A549 (cell line): ENCODE data around the gene ITPKB. TPM values are rescaled to one million over a fixed set of nuclear protein-coding genes. Genes with fewer than 3 reads are reported as not detected.

ENCODE experiments used
- ATAC-seq, 2 experiments: fragments of 200-7000 bp in 1 of 2; fragments of >200 bp in 1 of 2; cut with Nextera tagmentation in 1 of 2; cut with Tn5 transposase in 1 of 2; 3 replicates each; pipeline versions ENCODE4 v1.8.0 to v1.9.1; 2018 to 2020; ENCODE audit warnings: mild to moderate bottlenecking in 1 of 2, moderate library complexity in 1 of 2
- CTCF ChIA-PET: fragments of 300-600 bp; sonication (Branson Sonifier 250); formaldehyde crosslinking; extraction: SDS; loops from one replicate; lab custom pipeline; 2021; ENCODE audit warnings: antibody characterized with exemption, inconsistent platforms; lab: Yijun Ruan, JAX
- POLR2A ChIA-PET: fragments of 350-600 bp; formaldehyde crosslinking; extraction: SDS; loops from one replicate; lab custom pipeline; 2021; ENCODE audit warnings: antibody characterized with exemption, inconsistent platforms; lab: Yijun Ruan, JAX
- DNase-seq, 2 experiments: peaks; one replicate each; pipeline versions ENCODE4 v3.0.0 to v3.0.0-alpha.2; 2011 to 2016; ENCODE audit warnings: low read depth in 1 of 2, low spot score in 1 of 2
- FAIRE-seq: peaks from 2 replicates; lab custom pipeline; 2011; peaks lifted over from hg19 to GRCh38; lab: Jason Lieb, UNC
- H3K27ac ChIP-seq, 2 experiments: fragments of >200 bp; sonication (Bioruptor Twin); formaldehyde crosslinking; 3 replicates each; pipeline ENCODE4 v1.5.1; 2016 to 2017
- H3K4me1 ChIP-seq: fragments of >200 bp; sonication (Bioruptor Twin); formaldehyde crosslinking; 3 replicates; pipeline ENCODE4 v1.6.1; 2016
- H3K4me2 ChIP-seq: fragments of >200 bp; sonication (Bioruptor Twin); formaldehyde crosslinking; 3 replicates; pipeline ENCODE4 v1.6.1; 2016
- H3K4me3 ChIP-seq: fragments of >200 bp; sonication (Bioruptor Twin); formaldehyde crosslinking; 3 replicates; pipeline ENCODE4 v1.5.1; 2016
- H3K9me3 ChIP-seq: fragments of >200 bp; sonication (Bioruptor Twin); formaldehyde crosslinking; 3 replicates; pipeline ENCODE4 v1.6.1; 2016
- BHLHE40 ChIP-seq: IDR thresholded peaks from 2 replicates; pipeline ENCODE4 v1.6.1; 2012; ENCODE audit warnings: low read depth, low read length, inconsistent platforms
- CBX8 ChIP-seq: fragments of 200-600 bp; sonication (generic); IDR thresholded peaks from 2 replicates; pipeline ENCODE4 v1.6.1; 2016
- CHD2 ChIP-seq: fragments of 150-350 bp; IDR thresholded peaks from 2 replicates; pipeline ENCODE4 v1.6.1; 2014; ENCODE audit warnings: low read length; ENCODE audit not compliant: partially characterized antibody
- CHD4 ChIP-seq: fragments of 200-600 bp; sonication (generic); IDR thresholded peaks from 2 replicates; pipeline ENCODE4 v1.6.1; 2016; ENCODE audit warnings: antibody characterized with exemption, mild to moderate bottlenecking, borderline replicate concordance
- EHMT2 ChIP-seq: fragments of 200-600 bp; sonication (generic); IDR thresholded peaks from 2 replicates; pipeline ENCODE4 v1.6.1; 2016; ENCODE audit warnings: antibody characterized with exemption, low read depth, mild to moderate bottlenecking, moderate library complexity
- FOSB ChIP-seq: fragments of 250-450 bp; sonication (Bioruptor Pico); IDR thresholded peaks from 2 replicates; pipeline ENCODE4 v1.5.0; 2020; ENCODE audit warnings: mild to moderate bottlenecking, moderate library complexity
- FOSL2 ChIP-seq, 2 experiments: fragments of 450-650 bp in 1 of 2; fragments of >200 bp in 1 of 2; sonication (Bioruptor Twin) in 1 of 2; formaldehyde crosslinking; IDR thresholded peaks; 2 replicates each; pipeline versions ENCODE4 v1.5.0 to v1.6.1; 2016 to 2020; ENCODE audit warnings: mild to moderate bottlenecking in 1 of 2, moderate library complexity in 1 of 2
- HDAC2 ChIP-seq: fragments of 200-600 bp; sonication (generic); IDR thresholded peaks from 2 replicates; pipeline ENCODE4 v1.6.1; 2016
- HEYL ChIP-seq: fragments of 250-450 bp; sonication (Bioruptor Pico); IDR thresholded peaks from 2 replicates; pipeline ENCODE4 v1.8.0; 2021; ENCODE audit warnings: mild to moderate bottlenecking, moderate library complexity
- HOXA7 ChIP-seq: fragments of 250-450 bp; sonication (Bioruptor Pico); IDR thresholded peaks from 2 replicates; pipeline ENCODE4 v1.5.0; 2020; ENCODE audit warnings: mild to moderate bottlenecking, moderate library complexity
- HOXB13 ChIP-seq: fragments of 250-450 bp; sonication (Bioruptor Pico); IDR thresholded peaks from 2 replicates; pipeline ENCODE4 v1.5.0; 2020; ENCODE audit warnings: low read depth, mild to moderate bottlenecking, moderate library complexity
- MAFK ChIP-seq: fragments of 450-650 bp; IDR thresholded peaks from 2 replicates; pipeline ENCODE4 v1.6.1; 2014; ENCODE audit not compliant: partially characterized antibody
- MYC ChIP-seq: IDR thresholded peaks from 2 replicates; pipeline ENCODE4 v1.6.1; 2012; ENCODE audit warnings: mild to moderate bottlenecking, inconsistent platforms, low read length, improper control_type of control experiment, borderline replicate concordance
- NPAS2 ChIP-seq: fragments of 250-450 bp; sonication (Bioruptor Pico); IDR thresholded peaks from 2 replicates; pipeline ENCODE4 v1.8.0; 2022; ENCODE audit warnings: mild to moderate bottlenecking, moderate library complexity, borderline replicate concordance
- RAD21 ChIP-seq, 2 experiments: fragments of >200 bp in 1 of 2; sonication (Bioruptor Twin) in 1 of 2; formaldehyde crosslinking in 1 of 2; IDR thresholded peaks in 1 of 2; conservative IDR thresholded peaks in 1 of 2; 2 replicates in 1 of 2; 3 replicates in 1 of 2; pipeline ENCODE4 v1.6.1; 2012 to 2018; ENCODE audit warnings: inconsistent platforms in 1 of 2
- RFX5 ChIP-seq: fragments of 450-650 bp; IDR thresholded peaks from 2 replicates; pipeline ENCODE4 v1.7.1; 2014; ENCODE audit warnings: antibody characterized with exemption, mild to moderate bottlenecking, moderate library complexity
- RNF2 ChIP-seq: fragments of 200-600 bp; sonication (generic); IDR thresholded peaks from 2 replicates; pipeline ENCODE4 v1.6.1; 2016; ENCODE audit warnings: low read depth, mild to moderate bottlenecking, antibody characterized with exemption, moderate library complexity, borderline replicate concordance
- SMC3 ChIP-seq: fragments of >200 bp; sonication (Bioruptor Twin); formaldehyde crosslinking; IDR thresholded peaks from 3 replicates; pipeline ENCODE4 v1.6.1; 2018; ENCODE audit warnings: inconsistent platforms
- SREBF2 ChIP-seq: fragments of 450-650 bp; IDR thresholded peaks from 2 replicates; pipeline ENCODE4 v1.6.1; 2014; ENCODE audit warnings: mild to moderate bottlenecking, moderate library complexity
- ZNF302 ChIP-seq: fragments of 250-450 bp; sonication (Bioruptor Pico); IDR thresholded peaks from 2 replicates; pipeline ENCODE4 v1.9.0; 2021; ENCODE audit warnings: inconsistent platforms, mild to moderate bottlenecking, moderate library complexity
- ZSCAN20 ChIP-seq: fragments of 250-450 bp; sonication (Bioruptor Pico); IDR thresholded peaks from 2 replicates; pipeline ENCODE4 v1.8.0; 2022; ENCODE audit warnings: mild to moderate bottlenecking, moderate library complexity
- WGBS: methylation state at CpG from one replicate; pipeline ENCODE4 v1.1.6; 2017; ENCODE audit errors: missing lambda C conversion rate; 5-methylcytosine and 5-hydroxymethylcytosine counted together
- polyA plus RNA-seq, 4 experiments: library from polyadenylated mRNA; depleted of rRNA in 3 of 4; stranded (reverse); fragments of >200 nt; fragmentation: RNase III in 1 of 4; extraction: RNeasy Plus Mini Kit Qiagen cat#74134 plus additional on column Dnase treatment in 1 of 4; gene quantifications; 2 replicates in 3 of 4; 3 replicates in 1 of 4; pipeline ENCODE4 v1.2.3, GENCODE V29; 2011 to 2017
- TF ChIP-seq, protein P1 (sequence below): fragments of >200 bp; sonication (Bioruptor Twin); formaldehyde crosslinking; IDR thresholded peaks from 3 replicates; pipeline ENCODE4 v1.6.1; 2016
- TF ChIP-seq, protein P2 (sequence below): fragments of >200 bp; sonication (Bioruptor Twin); formaldehyde crosslinking; IDR thresholded peaks from 3 replicates; pipeline ENCODE4 v1.5.1; 2016
- TF ChIP-seq, protein P3 (sequence below): fragments of 250-450 bp; sonication (Bioruptor Pico); IDR thresholded peaks from 2 replicates; pipeline ENCODE4 v1.5.0; 2021; ENCODE audit warnings: mild to moderate bottlenecking, moderate library complexity, borderline replicate concordance
- TF ChIP-seq, protein P4 (sequence below): fragments of 200-600 bp; sonication (generic); IDR thresholded peaks from 2 replicates; pipeline ENCODE4 v1.6.1; 2016; ENCODE audit warnings: antibody characterized with exemption, mild to moderate bottlenecking, moderate library complexity
- TF ChIP-seq, protein P5 (sequence below): fragments of 250-450 bp; sonication (Bioruptor Pico); IDR thresholded peaks from 2 replicates; pipeline ENCODE4 v1.5.0; 2020; ENCODE audit warnings: low read depth, mild to moderate bottlenecking, moderate library complexity

ITPKB gene
- polyA plus RNA-seq, 2 of the 4 experiments (the other 2 are of a cell fraction) = 1.7 to 2.8 TPM

DNA sequence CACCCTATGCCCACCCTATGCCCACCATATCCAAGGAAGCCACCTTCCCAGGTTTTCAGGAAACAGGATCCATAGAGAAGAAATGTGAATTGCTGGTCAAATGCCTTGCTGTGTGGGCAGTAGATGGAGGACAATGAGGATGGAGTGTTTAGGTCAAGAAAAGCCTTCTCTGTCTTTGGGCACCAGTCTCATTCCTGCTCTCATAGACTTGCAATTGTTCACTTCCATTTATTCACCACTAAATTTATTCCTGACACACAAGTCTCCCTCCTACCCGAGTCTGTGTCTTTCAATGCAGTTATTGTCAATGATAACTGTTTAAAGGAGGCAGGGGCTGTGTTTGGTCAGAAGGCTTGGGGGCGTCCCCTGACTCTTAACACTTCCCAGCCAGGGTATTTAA is 48.0 kb upstream of the ITPKB start:
- TF ChIP-seq ZSCAN20 (CRISPR knock-in tag) = no peak
- TF ChIP-seq SMC3 = no peak
- Histone ChIP-seq H3K4me3 (no peak overlapping the region), H3K4me2 (no peak overlapping the region), H3K27ac (no peak overlapping the region), H3K4me1 (no peaks in the 10 kb centered on the region), H3K9me3 (no peaks in the 10 kb centered on the region)
- DNase-seq (no peak), FAIRE-seq (no peak), ATAC-seq (no peak)
- 16% methylated on average over 2 of the region's 2 CpGs for WGBS
- ChIA-PET CTCF (no interaction called here), POLR2A (no interaction called here)

DNA sequence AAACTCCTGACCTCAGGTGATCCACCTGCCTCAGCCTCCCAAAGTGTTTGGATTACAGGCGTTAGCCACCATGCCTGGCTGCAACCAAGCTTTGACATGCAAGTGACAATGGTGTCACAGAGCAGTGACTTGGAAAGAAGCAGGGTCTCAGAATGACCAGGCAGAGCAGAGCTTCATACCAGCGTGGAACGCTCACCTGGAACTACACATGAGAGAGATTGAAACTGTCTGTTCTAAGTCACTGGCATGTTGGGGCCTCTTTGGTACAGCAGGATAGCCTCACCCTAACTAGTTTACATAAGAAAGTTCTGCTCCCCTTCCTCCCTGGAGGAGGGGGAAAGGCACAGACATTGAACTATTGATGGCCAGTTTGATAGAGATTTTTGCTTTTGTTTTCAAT is 47.5 kb upstream of the ITPKB start:
- 48% methylated on average over 3 of the region's 3 CpGs for WGBS
- ATAC-seq (no peak), DNase-seq (no peak), FAIRE-seq (no peak)
- ChIA-PET POLR2A (no interaction called here), CTCF (no interaction called here)
- H3K27ac ChIP-seq = no peak overlapping the region
- TF ChIP-seq CHD4 = no peak
- TF ChIP-seq HDAC2 = no peak
- TF ChIP-seq CBX8 = no peak
- TF ChIP-seq ZNF302 = no peak
- TF ChIP-seq MYC = no peak
- no peak for TF ChIP-seq RAD21 (conservative IDR thresholded peaks at IDR 0.05 in 1 of 2, IDR thresholded peaks at IDR 0.05 in 1 of 2)
- no peak for TF ChIP-seq SMC3
- TF ChIP-seq ZSCAN20 (CRISPR knock-in tag) = no peak
- TF ChIP-seq, protein P1, sequence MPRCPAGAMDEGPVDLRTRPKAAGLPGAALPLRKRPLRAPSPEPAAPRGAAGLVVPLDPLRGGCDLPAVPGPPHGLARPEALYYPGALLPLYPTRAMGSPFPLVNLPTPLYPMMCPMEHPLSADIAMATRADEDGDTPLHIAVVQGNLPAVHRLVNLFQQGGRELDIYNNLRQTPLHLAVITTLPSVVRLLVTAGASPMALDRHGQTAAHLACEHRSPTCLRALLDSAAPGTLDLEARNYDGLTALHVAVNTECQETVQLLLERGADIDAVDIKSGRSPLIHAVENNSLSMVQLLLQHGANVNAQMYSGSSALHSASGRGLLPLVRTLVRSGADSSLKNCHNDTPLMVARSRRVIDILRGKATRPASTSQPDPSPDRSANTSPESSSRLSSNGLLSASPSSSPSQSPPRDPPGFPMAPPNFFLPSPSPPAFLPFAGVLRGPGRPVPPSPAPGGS = no peak
- no peak for TF ChIP-seq RFX5
- no peak for TF ChIP-seq FOSB (CRISPR knock-in tag)
- no peak for TF ChIP-seq FOSL2 (IDR thresholded peaks at IDR 0.05)
- TF ChIP-seq FOSL2 (CRISPR knock-in tag; IDR thresholded peaks at IDR 0.05) = no peak
- TF ChIP-seq, protein P2, sequence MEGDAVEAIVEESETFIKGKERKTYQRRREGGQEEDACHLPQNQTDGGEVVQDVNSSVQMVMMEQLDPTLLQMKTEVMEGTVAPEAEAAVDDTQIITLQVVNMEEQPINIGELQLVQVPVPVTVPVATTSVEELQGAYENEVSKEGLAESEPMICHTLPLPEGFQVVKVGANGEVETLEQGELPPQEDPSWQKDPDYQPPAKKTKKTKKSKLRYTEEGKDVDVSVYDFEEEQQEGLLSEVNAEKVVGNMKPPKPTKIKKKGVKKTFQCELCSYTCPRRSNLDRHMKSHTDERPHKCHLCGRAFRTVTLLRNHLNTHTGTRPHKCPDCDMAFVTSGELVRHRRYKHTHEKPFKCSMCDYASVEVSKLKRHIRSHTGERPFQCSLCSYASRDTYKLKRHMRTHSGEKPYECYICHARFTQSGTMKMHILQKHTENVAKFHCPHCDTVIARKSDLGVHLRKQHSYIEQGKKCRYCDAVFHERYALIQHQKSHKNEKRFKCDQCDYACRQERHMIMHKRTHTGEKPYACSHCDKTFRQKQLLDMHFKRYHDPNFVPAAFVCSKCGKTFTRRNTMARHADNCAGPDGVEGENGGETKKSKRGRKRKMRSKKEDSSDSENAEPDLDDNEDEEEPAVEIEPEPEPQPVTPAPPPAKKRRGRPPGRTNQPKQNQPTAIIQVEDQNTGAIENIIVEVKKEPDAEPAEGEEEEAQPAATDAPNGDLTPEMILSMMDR = no peak
- TF ChIP-seq, protein P3, sequence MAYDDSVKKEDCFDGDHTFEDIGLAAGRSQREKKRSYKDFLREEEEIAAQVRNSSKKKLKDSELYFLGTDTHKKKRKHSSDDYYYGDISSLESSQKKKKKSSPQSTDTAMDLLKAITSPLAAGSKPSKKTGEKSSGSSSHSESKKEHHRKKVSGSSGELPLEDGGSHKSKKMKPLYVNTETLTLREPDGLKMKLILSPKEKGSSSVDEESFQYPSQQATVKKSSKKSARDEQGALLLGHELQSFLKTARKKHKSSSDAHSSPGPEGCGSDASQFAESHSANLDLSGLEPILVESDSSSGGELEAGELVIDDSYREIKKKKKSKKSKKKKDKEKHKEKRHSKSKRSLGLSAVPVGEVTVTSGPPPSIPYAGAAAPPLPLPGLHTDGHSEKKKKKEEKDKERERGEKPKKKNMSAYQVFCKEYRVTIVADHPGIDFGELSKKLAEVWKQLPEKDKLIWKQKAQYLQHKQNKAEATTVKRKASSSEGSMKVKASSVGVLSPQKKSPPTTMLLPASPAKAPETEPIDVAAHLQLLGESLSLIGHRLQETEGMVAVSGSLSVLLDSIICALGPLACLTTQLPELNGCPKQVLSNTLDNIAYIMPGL = no peak
- H3K4me3 ChIP-seq = no peak overlapping the region
- no peak overlapping the region for H3K4me2 ChIP-seq
- no peaks in the 10 kb centered on the region for H3K9me3 ChIP-seq
- no peaks in the 10 kb centered on the region for H3K4me1 ChIP-seq

DNA sequence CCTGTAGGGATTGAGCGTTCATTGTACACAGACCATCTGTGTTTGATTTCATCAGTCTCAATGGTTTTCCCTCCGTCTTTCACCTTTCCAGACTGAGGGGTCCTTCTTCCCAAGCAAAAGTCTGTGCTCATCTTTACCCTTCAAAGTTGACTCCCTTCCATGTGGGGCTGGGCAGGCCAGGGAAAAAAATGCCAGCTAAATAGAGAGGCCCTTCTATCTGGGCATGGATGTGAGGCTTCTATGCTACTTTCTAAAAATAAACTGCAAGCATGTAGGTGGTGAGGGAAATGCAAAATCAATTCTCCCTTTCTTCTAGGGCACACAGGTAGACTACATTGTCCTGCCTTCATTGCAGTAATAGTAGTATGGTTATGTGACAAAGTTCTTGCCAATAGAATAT is 46.7 kb upstream of the ITPKB start:
- no peak overlapping the region for H3K4me2 ChIP-seq
- ATAC-seq = no peak
- WGBS = 61% methylated on average over 2 of the region's 2 CpGs
- no peaks in the 10 kb centered on the region for H3K4me1 ChIP-seq
- no peak overlapping the region for H3K27ac ChIP-seq
- no peak for DNase-seq
- POLR2A ChIA-PET = no interaction called here
- H3K9me3 ChIP-seq = no peaks in the 10 kb centered on the region
- no peak overlapping the region for H3K4me3 ChIP-seq
- CTCF ChIA-PET = interaction anchor here (0.6 to 1.3 kb wide), 2 partner anchors 67 to 98 kb away, joined by 3 read pairs; no protein-coding TSS in a partner anchor
- FAIRE-seq = no peak
- no peak for TF ChIP-seq SREBF2
- no peak for TF ChIP-seq BHLHE40
- TF ChIP-seq, protein P4, sequence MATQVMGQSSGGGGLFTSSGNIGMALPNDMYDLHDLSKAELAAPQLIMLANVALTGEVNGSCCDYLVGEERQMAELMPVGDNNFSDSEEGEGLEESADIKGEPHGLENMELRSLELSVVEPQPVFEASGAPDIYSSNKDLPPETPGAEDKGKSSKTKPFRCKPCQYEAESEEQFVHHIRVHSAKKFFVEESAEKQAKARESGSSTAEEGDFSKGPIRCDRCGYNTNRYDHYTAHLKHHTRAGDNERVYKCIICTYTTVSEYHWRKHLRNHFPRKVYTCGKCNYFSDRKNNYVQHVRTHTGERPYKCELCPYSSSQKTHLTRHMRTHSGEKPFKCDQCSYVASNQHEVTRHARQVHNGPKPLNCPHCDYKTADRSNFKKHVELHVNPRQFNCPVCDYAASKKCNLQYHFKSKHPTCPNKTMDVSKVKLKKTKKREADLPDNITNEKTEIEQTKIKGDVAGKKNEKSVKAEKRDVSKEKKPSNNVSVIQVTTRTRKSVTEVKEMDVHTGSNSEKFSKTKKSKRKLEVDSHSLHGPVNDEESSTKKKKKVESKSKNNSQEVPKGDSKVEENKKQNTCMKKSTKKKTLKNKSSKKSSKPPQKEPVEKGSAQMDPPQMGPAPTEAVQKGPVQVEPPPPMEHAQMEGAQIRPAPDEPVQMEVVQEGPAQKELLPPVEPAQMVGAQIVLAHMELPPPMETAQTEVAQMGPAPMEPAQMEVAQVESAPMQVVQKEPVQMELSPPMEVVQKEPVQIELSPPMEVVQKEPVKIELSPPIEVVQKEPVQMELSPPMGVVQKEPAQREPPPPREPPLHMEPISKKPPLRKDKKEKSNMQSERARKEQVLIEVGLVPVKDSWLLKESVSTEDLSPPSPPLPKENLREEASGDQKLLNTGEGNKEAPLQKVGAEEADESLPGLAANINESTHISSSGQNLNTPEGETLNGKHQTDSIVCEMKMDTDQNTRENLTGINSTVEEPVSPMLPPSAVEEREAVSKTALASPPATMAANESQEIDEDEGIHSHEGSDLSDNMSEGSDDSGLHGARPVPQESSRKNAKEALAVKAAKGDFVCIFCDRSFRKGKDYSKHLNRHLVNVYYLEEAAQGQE = no peak
- TF ChIP-seq HEYL (CRISPR knock-in tag) = no peak
- TF ChIP-seq, protein P5, sequence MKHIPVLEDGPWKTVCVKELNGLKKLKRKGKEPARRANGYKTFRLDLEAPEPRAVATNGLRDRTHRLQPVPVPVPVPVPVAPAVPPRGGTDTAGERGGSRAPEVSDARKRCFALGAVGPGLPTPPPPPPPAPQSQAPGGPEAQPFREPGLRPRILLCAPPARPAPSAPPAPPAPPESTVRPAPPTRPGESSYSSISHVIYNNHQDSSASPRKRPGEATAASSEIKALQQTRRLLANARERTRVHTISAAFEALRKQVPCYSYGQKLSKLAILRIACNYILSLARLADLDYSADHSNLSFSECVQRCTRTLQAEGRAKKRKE (CRISPR knock-in tag) = no peak
- no peak for TF ChIP-seq MAFK
- TF ChIP-seq EHMT2 = no peak
- TF ChIP-seq CHD2 = no peak
- no peak for TF ChIP-seq HOXB13 (CRISPR knock-in tag)
- no peak for TF ChIP-seq HOXA7 (CRISPR knock-in tag)
- no peak for TF ChIP-seq RNF2
- TF ChIP-seq NPAS2 (CRISPR knock-in tag) = no peak
